GM21423 (cell line): ENCODE results near the gene OR10K2.

Experiments used
- ATAC-seq: cut with Tn5 transposase; IDR thresholded peaks from one replicate; pipeline ENCODE4 v1.9.1; 2021; ENCODE audit warnings: mild to moderate bottlenecking, moderate library complexity; ENCODE audit not compliant: unreplicated experiment

The OR10K2 gene

DNA sequence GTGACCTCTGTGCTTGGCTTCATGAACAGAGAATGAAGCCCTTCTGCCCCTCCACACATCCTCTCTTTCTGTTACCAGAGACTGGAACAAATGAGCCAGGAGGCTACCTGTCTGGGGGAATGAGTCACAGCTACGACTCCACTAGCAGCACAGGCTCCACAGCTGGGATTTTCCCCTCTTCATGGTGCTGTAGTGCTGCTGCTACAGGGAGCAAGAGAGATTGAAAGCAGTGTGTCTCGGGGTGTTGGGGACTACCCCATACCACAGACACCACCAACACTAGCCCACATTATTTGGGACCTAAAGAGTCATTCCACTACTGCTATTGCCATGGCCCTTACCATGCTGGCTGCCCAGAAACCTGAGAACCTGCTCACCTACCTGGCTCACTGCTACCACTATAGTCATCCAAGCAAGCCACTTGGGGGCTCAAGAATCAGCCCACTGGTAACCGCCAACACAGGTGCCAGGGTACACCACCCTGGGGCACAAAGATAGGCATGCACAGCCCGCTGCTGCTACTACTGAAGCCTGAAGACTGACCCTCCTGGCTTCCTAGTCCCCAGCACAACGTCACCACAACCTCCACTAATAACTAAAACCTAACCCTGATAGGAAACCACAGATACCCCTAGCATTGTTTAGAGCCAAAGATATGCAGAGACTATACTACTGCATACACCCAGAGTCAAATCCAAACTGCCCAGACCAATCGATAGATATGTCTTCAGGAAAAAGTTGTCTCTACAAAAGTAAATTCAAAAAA, 54.7 kb downstream of the OR10K2 start:
- ATAC-seq, result peak; percentile 94
